CD4-positive, alpha-beta T cell treated with Interleukin-21 for 1 hour (primary cell): ENCODE results near the gene MCRIP1.
A peak's percentile ranks its signal among the peaks of the same experiment; 100 is the strongest.
"Not testable (repeated sequence)": the region's sequence is repeated elsewhere in the genome, so short reads cannot be mapped to it uniquely, and the experiment has no call there.

ENCODE experiments used
- DNase-seq: peaks from one replicate; pipeline ENCODE4 v3.0.0-alpha.2; 2020

MCRIP1 gene

GRCh38 chr17:81840826-81841778 is 8.0 kb upstream of the MCRIP1 start:
- no peak for DNase-seq

- DNase-seq: not testable (repeated sequence)
Observed at GRCh38 chr17:81840059-81840458, 7.0 kb upstream of the MCRIP1 start.

- no peak for DNase-seq
Observed at GRCh38 chr17:81839301-81839700, 6.2 kb upstream of the MCRIP1 start.

GRCh38 chr17:81838753-81839255 is 5.7 kb upstream of the MCRIP1 start:
- DNase-seq: no peak

GRCh38 chr17:81837641-81838040 is 4.5 kb upstream of the MCRIP1 start:
- DNase-seq: no peak

- DNase-seq: no peak
Observed at GRCh38 chr17:81834831-81835267, 1.8 kb upstream of the MCRIP1 start, which contains the start of gene PPP1R27. Gene PPP1R27, minus strand, starts transcription at chr17:81835050. Its CDS starts 97 bp downstream, at chr17:81834953.

GRCh38 chr17:81833921-81834830 is 1.1 kb upstream of the MCRIP1 start:
- no peak for DNase-seq

GRCh38 chr17:81832608-81833159 is 407 bp downstream of the MCRIP1 start:
- peak; percentile 21 for DNase-seq

- DNase-seq: peak; percentile 49
Observed at GRCh38 chr17:81831957-81832607, 1.0 kb downstream of the MCRIP1 start.

GRCh38 chr17:81831563-81831956 is 1.5 kb downstream of the MCRIP1 start:
- DNase-seq: no peak

- DNase-seq: no peak
Observed at GRCh38 chr17:81829858-81830257, 3.2 kb downstream of the MCRIP1 start.

GRCh38 chr17:81828656-81829055 is 4.4 kb downstream of the MCRIP1 start:
- DNase-seq: no peak

- no peak for DNase-seq
Observed at GRCh38 chr17:81825841-81826466, 7.1 kb downstream of the MCRIP1 start.

GRCh38 chr17:81824595-81824994 is 8.5 kb downstream of the MCRIP1 start:
- no peak for DNase-seq

- DNase-seq: no peak
Observed at GRCh38 chr17:81823820-81824550, 9.1 kb downstream of the MCRIP1 start.

GRCh38 chr17:81822996-81823819 is 9.9 kb downstream of the MCRIP1 start:
- DNase-seq: no peak

- DNase-seq: no peak
Observed at GRCh38 chr17:81822312-81822637, 10.8 kb downstream of the MCRIP1 start.

GRCh38 chr17:81821603-81822311 is 11.3 kb downstream of the MCRIP1 start:
- DNase-seq: no peak

GRCh38 chr17:81821147-81821546 is 11.9 kb downstream of the MCRIP1 start:
- no peak for DNase-seq

GRCh38 chr17:81819708-81820107 is 13.4 kb downstream of the MCRIP1 start:
- no peak for DNase-seq
